Karpas-422 (cell line): ENCODE results near the gene B3GAT3. TPM values are rescaled to one million over a fixed set of nuclear protein-coding genes. Genes with fewer than 3 reads are reported as not detected.

Source experiments
- DNase-seq: peaks from one replicate; pipeline ENCODE4 v3.0.0-alpha.2; 2015
- H2AFZ ChIP-seq: fragments of 200-600 bp; sonication (generic); 2 replicates; pipeline ENCODE4 v1.6.1; 2014; ENCODE audit warnings: antibody characterized with exemption, low read length, mixed read lengths
- H3K27ac ChIP-seq: fragments of 200-600 bp; sonication (generic); 2 replicates; pipeline ENCODE4 v1.5.1; 2014; ENCODE audit warnings: mild to moderate bottlenecking, low read length, moderate library complexity
- H3K27me3 ChIP-seq: fragments of 200-600 bp; sonication (generic); 2 replicates; pipeline ENCODE4 v1.6.1; 2014; ENCODE audit warnings: low read length, mixed read lengths
- H3K36me3 ChIP-seq: fragments of 200-600 bp; sonication (generic); 2 replicates; pipeline ENCODE4 v1.6.1; 2014; ENCODE audit warnings: low read length, mixed read lengths; ENCODE audit not compliant: insufficient read depth
- H3K4me1 ChIP-seq: fragments of 200-600 bp; sonication (generic); 2 replicates; pipeline ENCODE4 v1.6.1; 2014; ENCODE audit warnings: mild to moderate bottlenecking, low read length, mixed read lengths
- H3K4me2 ChIP-seq: fragments of 200-600 bp; sonication (generic); 2 replicates; pipeline ENCODE4 v1.6.1; 2014; ENCODE audit warnings: low read length, low read depth, mild to moderate bottlenecking; ENCODE audit not compliant: poor library complexity, severe bottlenecking
- H3K4me3 ChIP-seq: fragments of 200-600 bp; sonication (generic); 2 replicates; pipeline ENCODE4 v1.5.1; 2014; ENCODE audit warnings: mild to moderate bottlenecking, antibody characterized with exemption, low read length, mixed read lengths
- H3K79me2 ChIP-seq: fragments of 200-600 bp; sonication (generic); 2 replicates; pipeline ENCODE4 v1.6.1; 2014; ENCODE audit warnings: mild to moderate bottlenecking, low read length, mixed read lengths
- H3K9ac ChIP-seq: fragments of 200-600 bp; sonication (generic); 2 replicates; pipeline ENCODE4 v1.6.0; 2014; ENCODE audit warnings: low read length
- H3K9me2 ChIP-seq: fragments of 200-600 bp; sonication (generic), shearing (Covaris generic); replicated peaks from 2 replicates; pipeline ENCODE4 v1.6.0; 2014; ENCODE audit warnings: mild to moderate bottlenecking, low read length, moderate library complexity; ENCODE audit not compliant: insufficient read depth
- H3K9me3 ChIP-seq: fragments of 300-700, 200-600 bp; sonication (generic); 2 replicates; pipeline ENCODE4 v1.6.1; 2014; ENCODE audit warnings: low read length, mixed read lengths
- H4K20me1 ChIP-seq: fragments of 200-600 bp; sonication (generic); 2 replicates; pipeline ENCODE4 v1.6.1; 2014; ENCODE audit warnings: mild to moderate bottlenecking, antibody characterized with exemption, low read length, low read depth; ENCODE audit not compliant: insufficient read depth
- total RNA-seq: library from RNA; depleted of rRNA; stranded (reverse); fragments of >200 nt; shearing (Covaris generic); gene quantifications from 2 replicates; pipeline ENCODE4 v1.2.3, GENCODE V29; 2014; ENCODE audit warnings: low replicate concordance; rRNA removed

Gene B3GAT3
- 43.5 and 76.5 TPM in 2 replicates for total RNA-seq

DNA sequence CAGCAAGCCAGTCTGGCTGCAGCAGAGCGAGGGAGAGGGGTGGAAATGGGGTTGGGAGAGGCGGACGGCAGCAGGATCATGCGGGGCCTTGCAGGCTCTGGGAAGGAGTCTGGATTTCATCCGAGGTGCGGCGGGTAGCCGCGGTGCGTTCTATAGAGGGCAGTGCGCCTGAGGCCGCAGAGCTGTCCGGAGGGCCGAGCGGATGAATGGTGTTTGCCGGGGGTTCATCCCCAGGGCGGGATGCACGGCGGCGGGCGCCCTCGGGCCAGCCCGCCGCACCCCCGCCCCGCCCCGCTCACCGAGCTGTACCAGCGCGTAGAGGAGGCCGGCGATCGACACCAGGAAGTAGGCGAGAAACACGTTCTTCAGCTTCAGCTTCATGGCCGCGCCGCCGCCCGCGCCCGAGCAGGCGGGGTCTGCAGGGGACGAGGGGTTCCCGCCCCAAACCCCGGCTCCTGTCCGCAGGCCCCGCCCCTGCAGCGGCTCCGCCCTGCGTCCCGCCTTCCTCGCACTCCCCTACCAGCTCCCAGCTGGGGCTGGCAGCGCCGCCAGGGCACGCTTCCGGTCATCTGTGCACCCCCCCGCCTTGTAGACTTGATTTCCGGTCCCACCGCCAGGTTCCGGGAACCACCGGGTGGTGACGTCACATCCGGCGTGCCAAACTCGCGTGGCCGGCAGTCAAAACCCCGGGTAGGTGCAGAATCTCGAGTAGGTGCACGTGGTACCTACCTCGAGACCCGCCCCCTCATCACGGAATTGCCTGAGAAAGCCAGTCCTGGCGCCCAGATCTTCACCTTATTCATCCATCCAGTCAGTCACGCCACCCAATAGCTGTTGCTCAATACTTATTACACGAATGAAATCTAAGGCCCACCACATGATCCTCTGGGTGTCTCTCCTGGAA lies at the start of gene B3GAT3:
Gene B3GAT3 (minus strand): TSS at position 420 of the 904 bp plus-strand sequence. CDS start 39 bp downstream, at position 381.
- H3K4me2 ChIP-seq = peak within 1 kb of the TSS; percentile 82
- H3K27me3 ChIP-seq = no peaks in the 10 kb centered on the region
- H3K79me2 ChIP-seq = peaks cover 17% of the 10 kb centered on the region
- peak within 1 kb of the TSS; percentile 78 for H3K4me3 ChIP-seq
- H3K36me3 ChIP-seq = peaks cover 15% of the 10 kb centered on the region; the same call in 1 of the 2 replicates
- no peaks in the 10 kb centered on the region for H3K9me2 ChIP-seq
- peak within 1 kb of the TSS; percentile 77 for H3K9ac ChIP-seq
- H4K20me1 ChIP-seq = no peaks in the 10 kb centered on the region
- H3K27ac ChIP-seq = peak within 1 kb of the TSS; percentile 71
- peak; percentile 100 for DNase-seq
- no peaks in the 10 kb centered on the region for H3K9me3 ChIP-seq
- H3K4me1 ChIP-seq = peaks cover 15% of the 10 kb centered on the region
- no peak within 1 kb of the TSS for H2AFZ ChIP-seq

DNA sequence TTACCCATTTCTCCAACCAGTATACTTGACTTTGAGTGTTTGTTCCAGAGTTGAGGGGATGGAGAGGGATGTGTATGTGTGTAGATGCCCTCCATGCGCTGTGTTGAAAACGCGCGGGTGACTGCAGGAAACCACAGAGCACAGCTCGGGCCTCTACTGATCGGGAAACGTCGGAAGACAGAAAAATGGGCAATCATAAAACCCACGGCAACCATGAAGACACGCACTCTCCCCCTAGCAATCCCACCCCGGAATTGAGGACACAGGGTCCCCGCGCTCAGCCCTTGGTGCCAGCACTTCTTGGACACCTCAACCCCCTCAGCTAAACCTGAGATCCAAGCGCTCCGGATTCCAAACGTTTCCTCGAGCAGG lies 49.4 kb upstream of the B3GAT3 start:
- H3K9me2 ChIP-seq = no peaks in the 10 kb centered on the region
- H4K20me1 ChIP-seq = no peaks in the 10 kb centered on the region
- peak overlapping the region; percentile 88 for H3K27ac ChIP-seq
- H3K4me1 ChIP-seq = peaks cover 42% of the 10 kb centered on the region
- DNase-seq = no peak
- peaks cover 64% of the 10 kb centered on the region for H3K79me2 ChIP-seq
- H3K4me2 ChIP-seq = peak overlapping the region; percentile 93
- H2AFZ ChIP-seq = no peak overlapping the region
- H3K9me3 ChIP-seq = no peaks in the 10 kb centered on the region
- H3K36me3 ChIP-seq = peaks cover 8% of the 10 kb centered on the region; the same call in 1 of the 2 replicates
- peak overlapping the region; percentile 95 for H3K4me3 ChIP-seq
- peak overlapping the region; percentile 96 for H3K9ac ChIP-seq
- H3K27me3 ChIP-seq = no peaks in the 10 kb centered on the region

DNA sequence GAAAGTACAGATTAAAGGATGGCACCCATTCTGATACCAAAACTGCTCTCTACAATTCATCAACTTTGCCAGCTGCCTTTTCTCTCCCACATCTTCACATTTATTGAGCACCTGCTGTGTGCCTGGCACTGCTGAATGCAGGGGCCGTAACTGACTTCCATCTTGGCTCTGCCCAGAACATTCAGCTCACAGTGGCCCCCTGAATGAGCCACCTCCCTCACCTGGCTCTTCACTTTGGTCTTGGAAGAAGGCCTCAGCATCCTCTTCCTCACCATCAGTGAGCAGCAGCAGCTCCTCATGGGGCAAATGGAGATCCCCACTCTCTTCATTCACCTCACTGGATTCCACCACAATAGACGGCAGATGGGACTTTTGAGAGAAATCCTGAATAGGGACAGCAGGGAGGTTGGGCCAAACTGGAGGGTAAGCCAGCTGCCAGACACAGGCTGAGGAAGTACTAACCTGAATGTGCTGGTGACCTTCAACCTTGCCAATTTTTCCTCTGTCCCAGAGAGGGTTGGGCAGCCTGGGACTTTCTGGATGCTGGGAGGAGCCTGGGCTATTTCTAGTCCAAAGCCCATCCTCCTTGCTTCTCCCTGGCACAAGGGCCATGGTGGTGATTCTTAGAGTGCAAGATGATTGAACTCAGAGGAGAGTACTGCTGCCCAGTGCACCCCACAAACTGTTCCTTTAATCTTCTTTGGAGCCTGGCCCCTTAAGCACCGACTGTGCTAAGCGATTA lies 47.8 kb upstream of the B3GAT3 start:
- peaks cover 49% of the 10 kb centered on the region for H3K4me1 ChIP-seq
- no peaks in the 10 kb centered on the region for H3K9me3 ChIP-seq
- peaks cover 77% of the 10 kb centered on the region for H3K79me2 ChIP-seq
- H3K9ac ChIP-seq = peak overlapping the region; percentile 14; the same call in 1 of the 2 replicates
- no peaks in the 10 kb centered on the region for H3K9me2 ChIP-seq
- H2AFZ ChIP-seq = no peak overlapping the region
- H3K4me3 ChIP-seq = no peak overlapping the region
- H3K4me2 ChIP-seq = peak overlapping the region; percentile 93
- H3K27ac ChIP-seq = peak overlapping the region; percentile 42; the same call in 1 of the 2 replicates
- no peak for DNase-seq
- no peaks in the 10 kb centered on the region; the same call in 1 of the 2 replicates for H4K20me1 ChIP-seq
- H3K36me3 ChIP-seq = peaks cover 9% of the 10 kb centered on the region; the same call in 1 of the 2 replicates
- H3K27me3 ChIP-seq = no peaks in the 10 kb centered on the region

GRCh38 chr11:62667460-62667859 lies 45.7 kb upstream of the B3GAT3 start:
- Histone ChIP-seq H2AFZ (no peak overlapping the region), H3K4me2 (peak overlapping the region; percentile 76), H3K9me2 (no peaks in the 10 kb centered on the region), H3K4me1 (peaks cover 46% of the 10 kb centered on the region), H3K9ac (peak overlapping the region; percentile 100), H3K27ac (peak overlapping the region; percentile 88), H3K27me3 (no peaks in the 10 kb centered on the region), H3K9me3 (no peaks in the 10 kb centered on the region), H3K36me3 (peaks cover 15% of the 10 kb centered on the region), H3K79me2 (peaks cover 73% of the 10 kb centered on the region), H4K20me1 (no peaks in the 10 kb centered on the region; the same call in 1 of the 2 replicates), H3K4me3 (peak overlapping the region; percentile 100; the same call in 1 of the 2 replicates)
- DNase-seq = no peak

DNA sequence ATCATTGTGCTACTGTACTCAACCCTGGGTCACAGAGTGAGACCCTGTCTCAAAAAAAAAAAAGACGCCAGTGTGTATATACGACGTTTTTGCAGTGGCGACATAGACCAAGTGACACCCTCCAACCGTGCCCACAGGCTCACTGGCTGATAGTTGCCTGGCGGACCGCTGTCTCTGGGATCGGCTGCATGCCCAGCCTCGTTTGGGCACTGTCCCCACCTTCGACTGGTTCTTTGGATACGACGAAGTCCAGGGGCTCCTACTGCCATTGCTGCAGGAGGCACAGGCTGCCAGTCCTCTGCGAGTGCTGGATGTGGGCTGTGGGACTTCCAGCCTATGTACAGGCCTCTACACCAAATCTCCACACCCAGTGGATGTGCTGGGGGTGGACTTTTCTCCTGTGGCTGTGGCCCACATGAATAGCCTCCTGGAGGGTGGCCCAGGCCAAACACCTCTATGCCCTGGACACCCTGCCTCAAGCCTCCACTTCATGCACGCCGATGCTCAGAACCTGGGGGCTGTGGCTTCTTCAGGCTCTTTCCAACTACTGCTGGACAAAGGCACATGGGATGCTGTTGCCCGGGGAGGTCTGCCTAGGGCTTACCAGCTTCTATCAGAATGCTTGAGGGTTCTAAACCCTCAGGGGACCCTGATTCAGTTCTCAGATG lies 44.6 kb upstream of the B3GAT3 start:
- Histone ChIP-seq H3K4me1 (peaks cover 44% of the 10 kb centered on the region), H3K36me3 (peaks cover 17% of the 10 kb centered on the region), H3K4me2 (peak overlapping the region; percentile 76), H3K79me2 (peaks cover 65% of the 10 kb centered on the region), H3K9ac (peak overlapping the region; percentile 100), H3K9me3 (no peaks in the 10 kb centered on the region), H3K27ac (peak overlapping the region; percentile 88), H4K20me1 (no peaks in the 10 kb centered on the region; the same call in 1 of the 2 replicates), H2AFZ (no peak overlapping the region), H3K9me2 (no peaks in the 10 kb centered on the region), H3K27me3 (no peaks in the 10 kb centered on the region), H3K4me3 (peak overlapping the region; percentile 100)
- peak; percentile 60 for DNase-seq

- Histone ChIP-seq H4K20me1 (no peaks in the 10 kb centered on the region; the same call in 1 of the 2 replicates), H3K9me2 (no peaks in the 10 kb centered on the region), H3K9ac (peak overlapping the region; percentile 100), H3K79me2 (peaks cover 58% of the 10 kb centered on the region), H3K4me1 (peaks cover 40% of the 10 kb centered on the region), H2AFZ (no peak overlapping the region), H3K36me3 (peaks cover 17% of the 10 kb centered on the region), H3K4me2 (peak overlapping the region; percentile 76), H3K27ac (peak overlapping the region; percentile 88), H3K4me3 (peak overlapping the region; percentile 100), H3K9me3 (no peaks in the 10 kb centered on the region), H3K27me3 (no peaks in the 10 kb centered on the region)
- DNase-seq = peak; percentile 81
Measured at GRCh38 chr11:62665599-62666258, 43.9 kb upstream of the B3GAT3 start.

DNA sequence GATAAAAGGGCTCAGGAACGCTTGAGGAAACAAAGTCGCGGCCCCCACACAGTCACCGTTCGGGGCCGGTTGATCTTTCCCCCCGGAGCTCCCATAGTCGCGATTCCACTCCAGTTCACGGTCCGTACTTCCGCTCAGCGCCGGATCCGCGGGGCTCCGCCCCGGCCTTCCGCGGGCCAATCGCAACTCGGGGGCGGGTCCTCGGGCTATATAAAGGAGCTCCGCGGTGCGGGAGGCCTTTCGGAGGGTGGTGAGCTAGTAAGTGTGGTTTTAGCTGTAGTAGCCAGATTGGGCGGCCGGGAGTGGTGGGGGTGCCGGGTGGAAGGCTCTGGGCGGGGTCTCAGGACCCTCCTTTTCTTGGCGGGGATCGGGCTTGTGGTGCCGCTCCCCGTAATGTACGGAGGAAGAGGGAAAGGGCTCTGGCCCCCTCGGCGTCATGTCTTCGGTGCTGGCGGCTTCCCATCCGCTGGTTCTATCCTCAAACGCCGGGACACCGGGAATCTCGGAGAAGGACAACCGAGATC lies 43.4 kb upstream of the B3GAT3 start, which contains the start of the genes C11orf98 and CSKMT:
Gene C11orf98 (minus strand): TSS at position 136 of the 524 bp plus-strand sequence. CDS start 41 bp downstream, at position 95.
Gene CSKMT (plus strand): TSS at position 238 of the 524 bp plus-strand sequence. CDS start 568 bp downstream, outside the sequence.
- H3K9me3 ChIP-seq = no peaks in the 10 kb centered on the region
- peak within 1 kb of the TSS; percentile 76 for H3K4me2 ChIP-seq
- H3K27ac ChIP-seq = peak within 1 kb of the TSS; percentile 88
- peak within 1 kb of the TSS; percentile 100 for H3K9ac ChIP-seq
- no peaks in the 10 kb centered on the region for H3K27me3 ChIP-seq
- peak within 1 kb of the TSS; percentile 84; the same call in 1 of the 2 replicates for H2AFZ ChIP-seq
- H3K79me2 ChIP-seq = peaks cover 53% of the 10 kb centered on the region
- no peaks in the 10 kb centered on the region for H3K9me2 ChIP-seq
- DNase-seq = peak; percentile 98
- H4K20me1 ChIP-seq = no peaks in the 10 kb centered on the region; the same call in 1 of the 2 replicates
- H3K4me3 ChIP-seq = peak within 1 kb of the TSS; percentile 100
- peaks cover 17% of the 10 kb centered on the region for H3K36me3 ChIP-seq
- peaks cover 34% of the 10 kb centered on the region for H3K4me1 ChIP-seq
